GM10847 (cell line): ENCODE data around the gene ENOX1.

Source experiments
- POLR2A ChIP-seq: IDR thresholded peaks from 2 replicates; pipeline ENCODE4 v1.6.1; 2011; ENCODE audit not compliant: insufficient read length; ENCODE audit errors: extremely low read depth

The ENOX1 gene

DNA sequence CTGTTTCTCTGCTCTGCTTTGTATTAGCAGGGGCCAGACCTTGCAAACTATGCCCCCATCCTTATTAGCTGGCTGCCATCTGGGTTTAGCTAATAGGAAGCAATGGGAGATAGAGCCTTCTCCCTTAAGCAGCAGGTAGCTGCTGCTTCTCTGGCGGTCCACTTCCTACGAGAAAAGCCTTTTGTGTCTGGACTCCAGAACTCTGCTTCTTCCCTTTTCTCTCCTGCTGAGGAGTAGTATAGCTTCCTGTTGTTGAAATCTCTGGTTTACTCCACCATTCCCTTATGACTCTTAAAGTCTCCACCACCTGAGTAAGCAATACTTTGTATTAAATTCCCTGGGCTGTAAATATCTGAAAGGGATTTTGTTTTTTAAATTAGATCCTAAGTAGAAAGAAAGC, 616.3 kb downstream of the ENOX1 start:
- TF ChIP-seq POLR2A = no peak

DNA sequence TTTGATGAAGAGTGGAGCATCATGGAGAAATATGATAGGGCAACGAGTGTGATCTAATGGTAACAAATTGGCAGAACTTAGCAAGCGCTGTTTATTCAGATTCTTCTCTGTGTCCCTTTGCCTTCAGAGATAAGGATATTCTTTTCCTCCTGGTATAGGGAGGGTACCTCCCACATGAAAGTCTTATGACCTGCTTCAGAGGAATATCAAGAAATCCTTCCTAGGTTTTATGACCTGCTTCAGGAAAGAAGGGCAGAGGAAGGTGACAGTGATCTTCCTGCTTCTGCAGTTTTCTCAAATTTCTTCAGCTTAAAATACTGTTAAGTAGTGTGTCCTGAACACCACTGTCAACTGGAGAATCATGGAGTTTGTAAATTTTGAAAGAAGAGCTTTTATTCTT, 619.0 kb downstream of the ENOX1 start:
- no peak for TF ChIP-seq POLR2A

GRCh38 chr13:43166644-43167457, 619.9 kb downstream of the ENOX1 start:
- TF ChIP-seq POLR2A = no peak
